DND-41 (cell line): ENCODE results near the gene KLF3.

Experiments used
- ATAC-seq: fragments of 200-7000 bp; cut with Tn5 transposase; 3 replicates; pipeline ENCODE4 v1.9.1; 2021; ENCODE audit warnings: low read depth; ENCODE audit not compliant: insufficient read depth
- DNase-seq: peaks from one replicate; pipeline ENCODE4 v3.0.0-alpha.2; 2020
- H2AFZ ChIP-seq: 2 replicates; pipeline ENCODE4 v1.6.0; 2012; ENCODE audit warnings: low read depth, low read length
- H3K27ac ChIP-seq: 2 replicates; pipeline ENCODE4 v1.5.1; 2012; ENCODE audit warnings: low read length, inconsistent platforms
- H3K27me3 ChIP-seq: fragments of 200-600 bp; sonication (generic); 2 replicates; pipeline ENCODE4 v1.6.0; 2012; ENCODE audit warnings: low read length, mild to moderate bottlenecking, inconsistent platforms; ENCODE audit not compliant: insufficient read depth, poor library complexity
- H3K36me3 ChIP-seq: 2 replicates; pipeline ENCODE4 v1.5.1; 2012; ENCODE audit warnings: low read length, inconsistent platforms; ENCODE audit not compliant: insufficient read depth
- H3K4me1 ChIP-seq: 2 replicates; pipeline ENCODE4 v1.5.1; 2012; ENCODE audit warnings: mild to moderate bottlenecking, low read length; ENCODE audit not compliant: insufficient read depth
- H3K4me2 ChIP-seq: 2 replicates; pipeline ENCODE4 v1.6.0; 2012; ENCODE audit warnings: mild to moderate bottlenecking, moderate library complexity, low read length, inconsistent platforms; ENCODE audit not compliant: insufficient read depth
- H3K4me3 ChIP-seq, 2 experiments: fragments of 200-600 bp in 1 of 2; shearing (Covaris generic) in 1 of 2; 2 replicates each; pipeline ENCODE4 v1.5.1; 2012 to 2016; ENCODE audit warnings: inconsistent platforms in 2 of 2, low read length in 2 of 2, mild to moderate bottlenecking in 2 of 2, low read depth in 1 of 2, moderate library complexity in 1 of 2
- H3K79me2 ChIP-seq: 2 replicates; pipeline ENCODE4 v1.6.0; 2012; ENCODE audit warnings: low read length, inconsistent platforms; ENCODE audit not compliant: insufficient read depth
- H3K9ac ChIP-seq: 2 replicates; pipeline ENCODE4 v1.6.0; 2012; ENCODE audit warnings: low read depth, mild to moderate bottlenecking, inconsistent platforms, low read length, moderate library complexity
- H3K9me3 ChIP-seq: 2 replicates; pipeline ENCODE4 v1.5.1; 2012; ENCODE audit warnings: low read length, moderate library complexity, mild to moderate bottlenecking, inconsistent platforms; ENCODE audit not compliant: insufficient read depth, severe bottlenecking
- H4K20me1 ChIP-seq: 2 replicates; pipeline ENCODE4 v1.6.0; 2012; ENCODE audit warnings: low read length; ENCODE audit not compliant: insufficient read depth
- EZH2 ChIP-seq: IDR thresholded peaks from 3 replicates; pipeline ENCODE4 v1.6.1; 2012; ENCODE audit warnings: borderline replicate concordance, low read depth, mild to moderate bottlenecking, moderate library complexity, low read length, inconsistent platforms; ENCODE audit not compliant: severe bottlenecking
- TF ChIP-seq, protein P1 (sequence below): IDR thresholded peaks from 2 replicates; pipeline ENCODE4 v1.5.1; 2012; ENCODE audit warnings: borderline replicate concordance, low read length, moderate library complexity, mild to moderate bottlenecking; ENCODE audit not compliant: poor library complexity, severe bottlenecking; ENCODE audit errors: extremely low read depth

Gene KLF3

GRCh38 chr4:38618505-38618904 is 45.5 kb upstream of the KLF3 start:
- ATAC-seq (no peak), DNase-seq (no peak)
- H3K4me2 ChIP-seq: no peak overlapping the region
- H3K79me2 ChIP-seq: no peaks in the 10 kb centered on the region
- H3K27ac ChIP-seq: no peak overlapping the region
- H3K36me3 ChIP-seq: no peaks in the 10 kb centered on the region
- H4K20me1 ChIP-seq: no peaks in the 10 kb centered on the region
- H3K4me1 ChIP-seq: no peaks in the 10 kb centered on the region
- H3K9me3 ChIP-seq: no peaks in the 10 kb centered on the region
- no peak overlapping the region for H2AFZ ChIP-seq
- H3K4me3 ChIP-seq: no peak overlapping the region
- no peaks in the 10 kb centered on the region for H3K27me3 ChIP-seq
- TF ChIP-seq, protein P1, sequence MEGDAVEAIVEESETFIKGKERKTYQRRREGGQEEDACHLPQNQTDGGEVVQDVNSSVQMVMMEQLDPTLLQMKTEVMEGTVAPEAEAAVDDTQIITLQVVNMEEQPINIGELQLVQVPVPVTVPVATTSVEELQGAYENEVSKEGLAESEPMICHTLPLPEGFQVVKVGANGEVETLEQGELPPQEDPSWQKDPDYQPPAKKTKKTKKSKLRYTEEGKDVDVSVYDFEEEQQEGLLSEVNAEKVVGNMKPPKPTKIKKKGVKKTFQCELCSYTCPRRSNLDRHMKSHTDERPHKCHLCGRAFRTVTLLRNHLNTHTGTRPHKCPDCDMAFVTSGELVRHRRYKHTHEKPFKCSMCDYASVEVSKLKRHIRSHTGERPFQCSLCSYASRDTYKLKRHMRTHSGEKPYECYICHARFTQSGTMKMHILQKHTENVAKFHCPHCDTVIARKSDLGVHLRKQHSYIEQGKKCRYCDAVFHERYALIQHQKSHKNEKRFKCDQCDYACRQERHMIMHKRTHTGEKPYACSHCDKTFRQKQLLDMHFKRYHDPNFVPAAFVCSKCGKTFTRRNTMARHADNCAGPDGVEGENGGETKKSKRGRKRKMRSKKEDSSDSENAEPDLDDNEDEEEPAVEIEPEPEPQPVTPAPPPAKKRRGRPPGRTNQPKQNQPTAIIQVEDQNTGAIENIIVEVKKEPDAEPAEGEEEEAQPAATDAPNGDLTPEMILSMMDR: no peak
- no peak for TF ChIP-seq EZH2
- no peak overlapping the region for H3K9ac ChIP-seq

DNA sequence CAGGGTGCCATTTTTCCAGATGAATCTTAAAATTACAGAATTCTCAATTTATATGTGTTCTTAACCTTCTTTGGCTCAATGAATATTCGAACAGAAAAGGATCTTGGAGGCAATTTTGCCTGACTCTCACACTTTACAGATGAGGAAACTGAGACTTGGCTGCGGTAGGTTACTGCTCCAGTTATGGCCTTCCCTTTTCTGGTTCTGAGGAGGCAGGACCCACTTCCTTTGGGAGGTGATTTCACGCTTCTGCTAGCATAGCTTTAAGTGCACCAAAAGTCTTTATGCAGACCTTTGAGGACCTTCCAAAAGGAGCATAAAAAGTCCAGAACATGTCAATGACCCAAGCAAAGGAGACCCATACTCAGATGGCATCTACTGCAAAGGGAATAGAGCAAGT is 44.7 kb upstream of the KLF3 start:
- ATAC-seq (no peak), DNase-seq (no peak)
- Histone ChIP-seq H3K9ac (no peak overlapping the region), H2AFZ (no peak overlapping the region), H3K36me3 (no peaks in the 10 kb centered on the region), H3K27ac (no peak overlapping the region), H3K9me3 (no peaks in the 10 kb centered on the region), H3K79me2 (no peaks in the 10 kb centered on the region), H3K27me3 (no peaks in the 10 kb centered on the region), H4K20me1 (no peaks in the 10 kb centered on the region), H3K4me2 (no peak overlapping the region), H3K4me1 (no peaks in the 10 kb centered on the region), H3K4me3 (no peak overlapping the region)
- no peak for TF ChIP-seq EZH2
- TF ChIP-seq, protein P1: no peak

GRCh38 chr4:38620065-38620464 is 43.9 kb upstream of the KLF3 start:
- Histone ChIP-seq H3K4me2 (no peak overlapping the region), H3K4me3 (no peak overlapping the region), H3K27ac (no peak overlapping the region), H2AFZ (no peak overlapping the region), H3K9me3 (no peaks in the 10 kb centered on the region), H3K4me1 (no peaks in the 10 kb centered on the region), H3K9ac (no peak overlapping the region), H3K79me2 (no peaks in the 10 kb centered on the region), H3K36me3 (no peaks in the 10 kb centered on the region), H3K27me3 (no peaks in the 10 kb centered on the region), H4K20me1 (no peaks in the 10 kb centered on the region)
- DNase-seq (no peak), ATAC-seq (no peak)
- TF ChIP-seq, protein P1: no peak
- no peak for TF ChIP-seq EZH2

GRCh38 chr4:38620527-38621027 is 43.4 kb upstream of the KLF3 start:
- Histone ChIP-seq H4K20me1 (no peaks in the 10 kb centered on the region), H3K79me2 (no peaks in the 10 kb centered on the region), H3K36me3 (no peaks in the 10 kb centered on the region), H3K4me1 (no peaks in the 10 kb centered on the region), H3K4me3 (no peak overlapping the region), H3K4me2 (no peak overlapping the region), H2AFZ (no peak overlapping the region), H3K27ac (no peak overlapping the region), H3K9me3 (no peaks in the 10 kb centered on the region), H3K9ac (no peak overlapping the region), H3K27me3 (no peaks in the 10 kb centered on the region)
- no peak for DNase-seq
- TF ChIP-seq EZH2: no peak
- TF ChIP-seq, protein P1: no peak
- no peak for ATAC-seq
